ENCODE results near the gene CNPY4.
A peak's percentile ranks its signal among the peaks of the same experiment; 100 is the strongest.

Gene CNPY4

GRCh38 chr7:100082978-100083377 lies 36.5 kb upstream of the CNPY4 start:
- FAIRE-seq (no peak), DNase-seq (ENCODE audit: insufficient read length) (no peak)
- TF ChIP-seq POLR2A (IDR thresholded peaks at IDR 0.05; ENCODE audit: low read depth, low read length): no peak
- no peak for TF ChIP-seq POLR2AphosphoS5 (IDR thresholded peaks at IDR 0.05; ENCODE audit: low read depth, low read length)
- no peak for TF ChIP-seq TAF1 (IDR thresholded peaks at IDR 0.05; ENCODE audit: borderline replicate concordance, low read depth, low read length)

GRCh38 chr7:100085515-100085914 lies 33.9 kb upstream of the CNPY4 start:
- no peak for DNase-seq (ENCODE audit: insufficient read length)
- FAIRE-seq: no peak
- TF ChIP-seq TAF1 (IDR thresholded peaks at IDR 0.05; ENCODE audit: borderline replicate concordance, low read depth, low read length) (no peak), POLR2A (IDR thresholded peaks at IDR 0.05; ENCODE audit: low read depth, low read length) (no peak), POLR2AphosphoS5 (IDR thresholded peaks at IDR 0.05; ENCODE audit: low read depth, low read length) (no peak)

- FAIRE-seq (no peak), DNase-seq (ENCODE audit: insufficient read length) (no peak)
- TF ChIP-seq POLR2AphosphoS5 (IDR thresholded peaks at IDR 0.05; ENCODE audit: low read depth, low read length): no peak
These were observed 32.2 kb upstream of the CNPY4 start for GRCh38 chr7:100087055-100087750.

GRCh38 chr7:100088095-100088620 lies 31.3 kb upstream of the CNPY4 start:
- TF ChIP-seq POLR2AphosphoS5 (IDR thresholded peaks at IDR 0.05; ENCODE audit: low read depth, low read length) (no peak), TAF1 (IDR thresholded peaks at IDR 0.05; ENCODE audit: borderline replicate concordance, low read depth, low read length) (no peak), POLR2A (IDR thresholded peaks at IDR 0.05; ENCODE audit: low read depth, low read length) (no peak)
- DNase-seq (ENCODE audit: insufficient read length): no peak
- no peak for FAIRE-seq

GRCh38 chr7:100088621-100089457 lies 30.6 kb upstream of the CNPY4 start, which contains the start of gene COPS6:
Gene COPS6 (plus strand): TSS chr7:100088969. CDS start chr7:100088991, 22 bp downstream.
- peak; percentile 41; the same call in 1 of the 2 replicates for TF ChIP-seq POLR2AphosphoS5 (IDR thresholded peaks at IDR 0.05; ENCODE audit: low read depth, low read length)
- TF ChIP-seq TAF1 (IDR thresholded peaks at IDR 0.05; ENCODE audit: borderline replicate concordance, low read depth, low read length): peak; percentile 64
- TF ChIP-seq POLR2A (IDR thresholded peaks at IDR 0.05; ENCODE audit: low read depth, low read length): peak; percentile 92; the same call in 1 of the 2 replicates
- DNase-seq (ENCODE audit: insufficient read length) (peak; percentile 91), FAIRE-seq (peak; percentile 98)

- FAIRE-seq (no peak), DNase-seq (ENCODE audit: insufficient read length) (no peak)
- no peak for TF ChIP-seq POLR2AphosphoS5 (IDR thresholded peaks at IDR 0.05; ENCODE audit: low read depth, low read length)
- TF ChIP-seq TAF1 (IDR thresholded peaks at IDR 0.05; ENCODE audit: borderline replicate concordance, low read depth, low read length): no peak
- no peak for TF ChIP-seq POLR2A (IDR thresholded peaks at IDR 0.05; ENCODE audit: low read depth, low read length)
These were observed 29.8 kb upstream of the CNPY4 start for GRCh38 chr7:100089458-100090196.

GRCh38 chr7:100090527-100091410 lies 28.7 kb upstream of the CNPY4 start:
- DNase-seq (ENCODE audit: insufficient read length) (no peak), FAIRE-seq (no peak)
- TF ChIP-seq POLR2AphosphoS5 (IDR thresholded peaks at IDR 0.05; ENCODE audit: low read depth, low read length) (no peak), TAF1 (IDR thresholded peaks at IDR 0.05; ENCODE audit: borderline replicate concordance, low read depth, low read length) (no peak), POLR2A (IDR thresholded peaks at IDR 0.05; ENCODE audit: low read depth, low read length) (no peak; the same call in 1 of the 2 replicates)

GRCh38 chr7:100091411-100092181 lies 27.8 kb upstream of the CNPY4 start:
- no peak for DNase-seq (ENCODE audit: insufficient read length)
- FAIRE-seq: no peak
- TF ChIP-seq POLR2A (IDR thresholded peaks at IDR 0.05; ENCODE audit: low read depth, low read length) (peak; percentile 90), TAF1 (IDR thresholded peaks at IDR 0.05; ENCODE audit: borderline replicate concordance, low read depth, low read length) (no peak), POLR2AphosphoS5 (IDR thresholded peaks at IDR 0.05; ENCODE audit: low read depth, low read length) (peak; percentile 82)

- TF ChIP-seq POLR2AphosphoS5 (IDR thresholded peaks at IDR 0.05; ENCODE audit: low read depth, low read length) (peak; percentile 69; the same call in 1 of the 2 replicates), POLR2A (IDR thresholded peaks at IDR 0.05; ENCODE audit: low read depth, low read length) (no peak), TAF1 (IDR thresholded peaks at IDR 0.05; ENCODE audit: borderline replicate concordance, low read depth, low read length) (no peak)
- FAIRE-seq (no peak), DNase-seq (ENCODE audit: insufficient read length) (no peak)
These were observed 26.4 kb upstream of the CNPY4 start for GRCh38 chr7:100093054-100093453.

GRCh38 chr7:100093498-100093897 lies 25.9 kb upstream of the CNPY4 start:
- DNase-seq (ENCODE audit: insufficient read length) (no peak), FAIRE-seq (no peak)
- TF ChIP-seq TAF1 (IDR thresholded peaks at IDR 0.05; ENCODE audit: borderline replicate concordance, low read depth, low read length) (no peak), POLR2AphosphoS5 (IDR thresholded peaks at IDR 0.05; ENCODE audit: low read depth, low read length) (0 out of 2 replicates have a peak, but pooled peaks have one; percentile 17)
